Ureter (tissue), 1 donor: ENCODE results near the gene LCE1D. TPM values are rescaled to one million over a fixed set of nuclear protein-coding genes. Genes with fewer than 3 reads are reported as not detected.

ENCODE experiments used
- DNase-seq: peaks from one replicate; pipeline ENCODE4 v3.0.0-alpha.2; 2020; ENCODE audit warnings: low spot score
- total RNA-seq: library from RNA; stranded (reverse); gene quantifications from one replicate; pipeline ENCODE4 v1.2.4, GENCODE V29; 2023
- donor health status: DM: yes; HTN: yes; CAD: no.

Gene LCE1D
- total RNA-seq, 1 donor from 2014 or later, result not detected

- DNase-seq, result no peak
These were observed 15.2 kb downstream of the LCE1D start, which contains the start of gene LCE1B for GRCh38 chr1:152811671-152812070. Gene LCE1B, plus strand, starts transcription at chr1:152811971. Its CDS starts 476 bp downstream, at chr1:152812447.

GRCh38 chr1:152817309-152817708 lies 20.8 kb downstream of the LCE1D start:
- DNase-seq, result no peak

- DNase-seq, result no peak
These were observed 26.8 kb downstream of the LCE1D start for GRCh38 chr1:152823294-152823693.

- DNase-seq, result no peak
These were observed 28.4 kb downstream of the LCE1D start for GRCh38 chr1:152824964-152825363.

GRCh38 chr1:152827173-152827572 lies 30.7 kb downstream of the LCE1D start, which contains the start of gene LCE1A:
Gene LCE1A, plus strand, starts transcription at chr1:152827473. Its CDS starts 0 bp downstream, at chr1:152827473.
- no peak for DNase-seq

GRCh38 chr1:152836870-152837269 lies 40.3 kb downstream of the LCE1D start:
- DNase-seq, result no peak

- DNase-seq, result no peak
These were observed 46.0 kb downstream of the LCE1D start, which contains the start of gene LCE6A for GRCh38 chr1:152842556-152842955. Gene LCE6A, plus strand, starts transcription at chr1:152842856. Its CDS starts 665 bp downstream, at chr1:152843521.

Other genes with a start within 250 kb of the LCE1D start
- not detected for gene LCE3E, start 229.9 kb upstream of the LCE1D start, total RNA-seq
- gene LCE3D, start 216.2 kb upstream of the LCE1D start, total RNA-seq, result not detected
- gene LCE3C, start 196.5 kb upstream of the LCE1D start, total RNA-seq, result not detected
- not detected for gene LCE3B, start 182.9 kb upstream of the LCE1D start, total RNA-seq
- gene LCE3A, start 173.6 kb upstream of the LCE1D start, total RNA-seq, result not detected
- gene LCE2D, start 133.3 kb upstream of the LCE1D start, total RNA-seq, result not detected
- not detected for gene LCE2C, start 121.4 kb upstream of the LCE1D start, total RNA-seq
- gene LCE2B, start 110.6 kb upstream of the LCE1D start, total RNA-seq, result not detected
- gene LCE2A, start 98.4 kb upstream of the LCE1D start, total RNA-seq, result not detected
- gene LCE4A, start 88.6 kb upstream of the LCE1D start, total RNA-seq, result not detected
- not detected for gene KPRP, start 38.7 kb upstream of the LCE1D start, total RNA-seq
- not detected for gene LCE1F, start 21.6 kb upstream of the LCE1D start, total RNA-seq
- gene LCE1E, start 10.5 kb upstream of the LCE1D start, total RNA-seq, result not detected
- not detected for gene LCE1C, start 9.9 kb downstream of the LCE1D start, total RNA-seq
- not detected for gene LCE1B, start 15.2 kb downstream of the LCE1D start, total RNA-seq
- not detected for gene LCE1A, start 30.8 kb downstream of the LCE1D start, total RNA-seq
- not detected for gene LCE6A, start 46.1 kb downstream of the LCE1D start, total RNA-seq
- gene LCE7A, start 63.3 kb downstream of the LCE1D start, total RNA-seq, result not detected
- gene SMCP, start 81.6 kb downstream of the LCE1D start, total RNA-seq, result not detected
- 43.4 TPM for gene IVL, start 111.8 kb downstream of the LCE1D start, total RNA-seq
- not detected for gene SPRR5, start 150.5 kb downstream of the LCE1D start, total RNA-seq
- gene SPRR4, start 173.9 kb downstream of the LCE1D start, total RNA-seq, result not detected
- gene SPRR1A, start 187.4 kb downstream of the LCE1D start, total RNA-seq, result 13.8 TPM
- gene SPRR3, start 205.0 kb downstream of the LCE1D start, total RNA-seq, result 79.0 TPM
- gene SPRR1B, start 234.5 kb downstream of the LCE1D start, total RNA-seq, result 0.91 TPM
- gene SPRR2D, start 244.4 kb downstream of the LCE1D start, total RNA-seq, result not detected